ENCODE results near the gene FCF1.
A peak's percentile ranks its signal among the peaks of the same experiment; 100 is the strongest.
"Not testable (repeated sequence)": the region's sequence is repeated elsewhere in the genome, so short reads cannot be mapped to it uniquely, and the experiment has no call there.

FCF1 gene

DNA sequence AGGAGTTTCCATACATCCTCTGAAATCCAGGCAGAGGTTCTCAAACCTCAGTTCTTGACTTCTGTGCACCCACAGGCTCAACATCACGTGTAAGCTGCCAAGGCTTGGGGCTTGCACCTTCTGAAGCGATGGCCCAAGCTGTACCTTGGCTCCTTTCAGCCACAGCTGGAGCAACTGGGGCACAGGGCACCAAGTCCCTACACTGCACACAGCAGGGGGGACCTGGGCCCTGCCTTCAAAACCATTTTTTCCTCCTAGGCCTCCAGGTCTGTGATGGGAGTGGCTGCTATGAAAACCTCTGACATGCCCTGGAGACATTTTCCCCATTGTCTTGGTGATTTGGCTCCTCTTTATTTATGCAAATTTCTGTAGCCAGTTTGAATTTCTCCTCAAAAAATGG, 10.7 kb upstream of the FCF1 start:
- DNase-seq: no peak

GRCh38 chr14:74703043-74703442, 9.9 kb upstream of the FCF1 start:
- DNase-seq: no peak

- no peak for DNase-seq
These were observed 8.3 kb upstream of the FCF1 start for GRCh38 chr14:74704656-74705055.

DNA sequence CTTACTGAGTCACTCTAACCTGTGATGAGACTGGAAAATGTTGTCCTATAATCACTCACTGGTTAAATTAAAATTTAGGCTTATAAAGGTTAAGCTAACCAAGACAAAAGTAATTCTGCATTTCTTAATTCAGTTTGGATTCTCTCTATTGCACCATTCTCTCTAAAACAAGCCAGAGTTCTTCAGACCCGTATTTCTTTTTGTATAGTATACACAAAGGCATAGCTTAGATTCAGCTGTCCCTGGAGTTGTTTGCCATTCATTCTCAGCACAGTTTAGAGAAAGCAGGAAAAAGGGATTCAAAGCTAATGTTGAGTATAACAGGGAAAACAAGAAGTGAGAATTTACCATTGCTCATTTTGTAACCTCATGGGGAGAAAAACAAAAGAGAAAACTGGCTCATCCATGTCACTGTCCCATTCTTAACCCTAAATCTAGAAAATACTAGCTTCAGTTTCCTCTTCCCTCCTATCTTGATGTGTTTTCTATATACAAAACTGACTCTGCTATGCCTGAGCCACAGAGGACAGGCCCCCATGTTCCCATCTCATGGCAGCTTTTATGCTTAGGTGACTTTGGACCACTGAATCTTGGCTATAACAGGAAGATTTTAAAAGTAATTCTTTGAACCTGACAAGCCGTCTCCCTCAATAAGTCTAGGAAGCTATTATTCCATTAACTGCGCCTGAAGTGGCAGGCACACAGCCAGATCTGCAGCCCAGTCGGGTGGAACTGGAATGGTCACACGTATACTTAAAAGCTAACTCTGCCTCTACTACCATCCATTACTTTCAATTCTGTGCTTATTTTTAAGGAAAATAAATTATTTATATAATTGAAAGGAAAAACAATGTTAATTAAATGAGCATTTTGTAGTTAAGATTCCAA, 7.1 kb upstream of the FCF1 start:
- DNase-seq: no peak

- no peak for DNase-seq
These were observed 2.5 kb upstream of the FCF1 start for GRCh38 chr14:74710480-74710879.

DNA sequence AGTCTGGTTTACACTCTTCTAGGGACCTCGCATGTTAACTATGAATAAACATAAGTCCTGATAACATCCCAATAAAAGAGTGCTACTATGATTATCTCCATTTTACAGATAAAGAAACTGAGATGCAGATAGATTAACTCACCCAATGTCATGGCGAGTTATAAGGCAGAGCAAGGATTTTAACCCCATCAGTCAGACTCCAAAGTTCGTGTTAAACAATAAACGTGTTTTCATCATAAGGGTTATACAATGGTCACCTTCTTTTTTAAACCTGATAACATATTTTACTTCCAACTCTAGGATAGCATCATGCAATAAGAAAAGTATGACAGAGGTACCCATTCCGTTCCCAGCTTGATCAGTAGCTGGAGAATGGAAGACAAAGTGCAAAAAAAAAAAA, 1.3 kb upstream of the FCF1 start:
- DNase-seq: no peak

- DNase-seq: no peak
These were observed 421 bp downstream of the FCF1 start for GRCh38 chr14:74713395-74713735.

GRCh38 chr14:74720526-74720925, 7.6 kb downstream of the FCF1 start:
- no peak for DNase-seq

- DNase-seq: no peak
These were observed 10.2 kb downstream of the FCF1 start for GRCh38 chr14:74723134-74723533.

DNA sequence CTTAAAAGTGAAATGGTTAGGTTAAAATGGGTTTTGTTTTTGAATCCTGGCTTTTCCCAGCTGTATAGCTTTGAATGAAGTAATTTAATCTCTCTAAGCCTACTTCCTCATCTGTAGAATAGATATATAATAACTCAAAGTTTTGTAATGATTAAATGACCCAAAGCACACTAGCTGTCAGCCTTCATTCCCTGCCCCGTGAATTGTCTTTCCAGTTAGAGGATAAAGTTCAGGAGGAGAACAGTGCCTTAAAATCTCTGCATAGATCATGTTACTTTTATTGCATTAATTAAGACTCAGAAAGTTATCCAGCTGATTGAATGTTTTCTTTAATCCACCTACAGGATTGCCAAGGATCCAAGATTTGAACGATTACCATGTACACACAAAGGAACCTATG, 19.4 kb downstream of the FCF1 start:
- no peak for DNase-seq

GRCh38 chr14:74733221-74733620, 20.3 kb downstream of the FCF1 start:
- no peak for DNase-seq

DNA sequence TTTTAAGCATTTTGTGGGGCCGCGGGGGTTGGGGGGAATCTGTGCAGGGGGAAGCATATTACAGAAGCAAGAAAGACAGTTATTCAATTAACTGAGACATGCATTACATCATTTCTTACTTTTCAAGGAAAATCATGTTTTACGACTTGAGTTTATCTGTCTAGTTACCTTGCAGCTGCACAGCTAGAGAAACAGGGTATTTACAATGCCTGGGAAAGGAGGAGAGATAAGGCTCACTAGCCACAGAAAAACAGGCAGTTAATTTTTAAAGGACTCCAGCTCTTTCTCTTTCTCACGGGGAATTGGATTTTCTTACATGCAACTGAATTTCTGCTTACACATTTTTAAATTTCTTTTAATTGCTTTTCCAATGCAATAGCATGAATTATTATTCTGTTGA, 22.2 kb downstream of the FCF1 start:
- no peak for DNase-seq

DNA sequence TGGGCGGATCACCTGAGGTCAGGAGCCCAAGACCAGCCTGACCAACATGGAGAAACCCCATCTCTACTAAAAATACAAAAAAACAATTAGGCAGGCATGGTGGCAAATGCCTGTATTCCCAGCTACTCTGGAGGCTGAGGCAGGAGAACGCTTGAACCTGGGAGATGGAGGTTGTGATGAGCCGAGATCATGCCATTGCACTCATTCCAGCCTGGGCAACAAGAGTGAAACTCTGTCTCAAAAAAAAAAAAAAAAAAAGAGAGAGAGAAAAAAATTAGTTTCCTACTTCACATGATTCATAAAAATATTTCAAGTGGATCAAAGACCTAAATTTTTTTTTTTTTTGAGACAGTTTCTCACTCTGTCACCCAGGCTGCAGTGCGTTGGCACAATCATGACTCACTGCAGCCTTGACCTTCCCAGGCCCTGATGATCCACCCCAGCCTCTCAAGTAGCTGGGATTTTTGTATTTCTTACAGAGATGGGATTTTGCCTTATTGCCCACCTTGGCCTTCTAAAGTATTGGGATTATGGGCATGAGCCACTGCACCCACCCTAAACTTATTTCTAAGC, 24.9 kb downstream of the FCF1 start:
- DNase-seq: no peak

- no peak for DNase-seq
These were observed 26.5 kb downstream of the FCF1 start for GRCh38 chr14:74739293-74740030.

- DNase-seq: peak; percentile 21
These were observed 34.3 kb downstream of the FCF1 start for GRCh38 chr14:74747237-74747636.

GRCh38 chr14:74754157-74754556, 41.2 kb downstream of the FCF1 start:
- DNase-seq: no peak

- DNase-seq: no peak
These were observed 42.0 kb downstream of the FCF1 start for GRCh38 chr14:74754899-74755298.

DNA sequence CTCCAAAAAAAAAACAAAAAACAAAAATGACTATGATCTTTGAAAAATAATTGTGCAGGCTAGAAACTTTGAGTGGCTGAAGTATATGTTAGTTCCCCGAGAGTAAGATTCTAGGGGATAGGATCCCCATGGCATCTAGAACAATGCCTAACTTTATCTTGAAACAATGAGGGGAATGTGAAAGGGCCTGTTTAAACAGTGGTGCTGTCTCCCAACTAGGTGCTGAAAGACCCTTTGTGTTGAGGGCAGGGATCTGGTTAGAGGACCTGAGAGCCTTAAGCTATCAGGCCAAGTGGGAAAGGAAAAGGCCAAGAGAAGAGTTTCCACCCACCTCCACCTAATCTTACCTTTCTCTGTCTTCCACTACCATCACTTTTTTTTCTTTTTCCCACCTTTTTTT, 43.4 kb downstream of the FCF1 start:
- DNase-seq: no peak

- DNase-seq: not testable (repeated sequence)
These were observed 45.6 kb downstream of the FCF1 start for GRCh38 chr14:74758505-74758904.

GRCh38 chr14:74762917-74763802, 50.2 kb downstream of the FCF1 start, which contains the start of gene YLPM1:
Gene YLPM1, plus strand, starts transcription at chr14:74763316. Its CDS starts 174 bp downstream, at chr14:74763490.
- peak; percentile 97 for DNase-seq

- peak; percentile 38 for DNase-seq
These were observed 51.0 kb downstream of the FCF1 start for GRCh38 chr14:74763803-74764531.

DNA sequence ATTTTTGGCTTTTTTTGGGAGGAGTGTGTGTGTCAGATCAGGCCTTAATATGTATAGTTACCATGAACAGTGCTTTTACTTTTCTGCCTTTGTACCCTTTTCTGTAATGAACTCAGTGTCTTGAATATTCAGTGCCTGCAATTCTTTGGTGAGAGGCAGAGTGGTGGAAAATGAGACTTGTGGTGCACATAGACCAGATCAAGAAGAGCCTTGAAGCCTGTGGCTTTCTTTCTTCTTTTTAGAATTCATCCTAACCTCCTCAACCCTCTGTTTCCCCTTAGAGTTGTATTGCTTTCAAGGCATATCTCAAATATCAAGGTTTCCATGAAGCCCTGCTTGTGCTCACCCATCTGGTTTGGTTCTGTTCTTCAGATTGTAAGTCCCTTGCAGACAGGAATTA, 52.8 kb downstream of the FCF1 start:
- DNase-seq: no peak
